LNCAP (cell line): ENCODE measurements around the gene FGGY.

Experiments used
- TF ChIP-seq, protein P1 (sequence below): fragments of 450-650 bp; IDR thresholded peaks from 2 replicates; pipeline ENCODE4 v1.5.1; 2017; ENCODE audit warnings: mild to moderate bottlenecking

Gene FGGY

DNA sequence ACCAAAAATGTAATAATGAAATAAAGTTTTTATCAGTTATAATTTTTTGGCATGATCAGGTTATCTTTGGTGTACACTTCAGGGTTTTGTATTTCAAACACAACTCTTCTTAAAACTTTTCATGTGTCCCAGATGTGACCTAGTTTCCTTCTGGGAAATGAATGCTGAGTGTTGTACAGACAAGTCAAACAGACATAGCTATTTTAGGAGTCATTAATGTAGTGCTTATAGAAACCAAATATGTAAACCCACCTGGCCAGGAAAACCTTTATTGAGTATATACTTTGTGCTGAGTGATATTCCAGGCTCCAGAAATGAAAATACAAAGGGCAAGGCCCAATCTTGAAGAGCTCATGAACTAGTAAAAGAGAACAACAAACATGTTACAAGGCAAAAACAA, 491.9 kb downstream of the FGGY start:
- TF ChIP-seq, protein P1, sequence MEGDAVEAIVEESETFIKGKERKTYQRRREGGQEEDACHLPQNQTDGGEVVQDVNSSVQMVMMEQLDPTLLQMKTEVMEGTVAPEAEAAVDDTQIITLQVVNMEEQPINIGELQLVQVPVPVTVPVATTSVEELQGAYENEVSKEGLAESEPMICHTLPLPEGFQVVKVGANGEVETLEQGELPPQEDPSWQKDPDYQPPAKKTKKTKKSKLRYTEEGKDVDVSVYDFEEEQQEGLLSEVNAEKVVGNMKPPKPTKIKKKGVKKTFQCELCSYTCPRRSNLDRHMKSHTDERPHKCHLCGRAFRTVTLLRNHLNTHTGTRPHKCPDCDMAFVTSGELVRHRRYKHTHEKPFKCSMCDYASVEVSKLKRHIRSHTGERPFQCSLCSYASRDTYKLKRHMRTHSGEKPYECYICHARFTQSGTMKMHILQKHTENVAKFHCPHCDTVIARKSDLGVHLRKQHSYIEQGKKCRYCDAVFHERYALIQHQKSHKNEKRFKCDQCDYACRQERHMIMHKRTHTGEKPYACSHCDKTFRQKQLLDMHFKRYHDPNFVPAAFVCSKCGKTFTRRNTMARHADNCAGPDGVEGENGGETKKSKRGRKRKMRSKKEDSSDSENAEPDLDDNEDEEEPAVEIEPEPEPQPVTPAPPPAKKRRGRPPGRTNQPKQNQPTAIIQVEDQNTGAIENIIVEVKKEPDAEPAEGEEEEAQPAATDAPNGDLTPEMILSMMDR = no peak

DNA sequence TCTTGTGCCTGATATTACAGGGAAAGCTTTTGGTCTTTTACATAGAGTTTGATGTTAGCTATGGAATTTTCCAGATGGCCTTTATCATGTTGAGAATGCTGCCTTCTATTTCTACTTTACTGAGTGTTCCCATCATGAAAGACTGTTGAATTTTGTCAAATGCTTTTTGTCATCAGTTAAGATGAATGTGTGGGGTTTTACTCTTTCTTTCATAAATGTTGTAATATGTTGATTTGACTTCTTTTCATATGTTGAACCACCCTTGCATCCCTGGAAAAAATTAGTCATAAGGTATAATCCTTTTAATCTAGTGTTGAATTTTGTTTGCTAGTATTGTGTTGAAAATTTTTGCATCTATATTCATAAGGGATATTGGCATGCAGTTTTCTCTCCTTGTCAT, 501.7 kb downstream of the FGGY start:
- TF ChIP-seq, protein P1 = no peak

DNA sequence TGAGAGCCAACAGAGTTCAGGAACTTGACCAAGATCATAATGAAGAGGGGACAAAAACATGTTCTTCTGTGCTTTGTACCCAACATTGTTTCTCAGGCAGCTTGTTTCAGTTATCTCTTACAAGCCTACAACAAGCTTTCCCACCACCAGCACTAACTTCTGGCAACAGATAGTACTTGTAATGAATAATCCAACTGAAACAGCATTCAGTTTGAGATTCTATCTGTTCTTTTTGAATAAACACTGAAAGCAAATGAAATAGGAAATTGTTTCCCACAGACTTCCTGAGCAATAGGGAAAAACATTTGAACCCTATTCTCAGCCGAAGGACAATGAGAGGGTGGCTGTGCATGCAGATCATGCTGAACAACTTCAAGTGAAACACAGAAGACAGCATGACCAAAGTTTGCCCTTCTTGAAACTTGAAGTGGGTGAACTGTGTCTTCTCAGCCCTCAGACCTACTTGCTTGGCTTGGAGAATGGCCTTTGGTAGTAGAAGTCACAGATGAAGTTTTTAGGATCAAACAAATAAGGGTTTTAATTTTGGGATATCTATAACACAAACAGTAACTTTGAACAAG, 506.7 kb downstream of the FGGY start:
- TF ChIP-seq, protein P1 = no peak

DNA sequence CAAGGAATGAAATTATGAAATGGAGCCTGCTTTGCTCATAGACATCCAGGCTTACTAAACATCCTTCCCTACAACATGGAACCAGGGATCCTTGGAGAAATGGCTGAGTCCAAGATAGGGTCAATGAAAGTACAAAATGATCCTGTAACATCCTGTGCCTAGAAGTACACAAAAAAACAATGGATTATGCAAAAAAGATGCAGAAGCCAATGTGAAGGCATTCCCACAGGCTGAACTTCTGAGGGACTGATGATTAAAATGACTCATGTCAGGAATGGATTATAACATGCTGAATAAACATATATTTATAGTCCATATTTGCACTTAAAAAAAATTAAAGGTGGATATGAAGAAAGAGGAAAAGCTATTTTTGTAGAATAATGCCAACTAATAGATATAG, 507.4 kb downstream of the FGGY start:
- TF ChIP-seq, protein P1 = no peak

DNA sequence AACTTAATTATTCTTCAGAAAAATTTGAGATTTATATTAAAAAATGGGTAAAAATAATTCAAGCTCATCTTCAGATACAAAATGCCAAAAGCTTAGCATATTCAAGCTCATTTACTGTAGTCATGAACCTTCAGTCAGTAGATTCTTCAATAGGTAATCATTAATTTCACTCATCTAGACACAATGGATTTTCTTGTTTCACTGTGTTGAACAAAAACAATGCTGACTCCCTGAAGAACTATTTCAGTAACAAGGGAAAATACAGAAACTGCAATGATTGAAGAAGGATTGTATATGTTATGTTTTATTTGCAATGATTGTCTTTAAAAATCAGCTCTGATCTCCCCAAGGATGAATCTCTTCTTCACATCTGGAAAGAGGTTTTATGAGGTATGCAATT, 508.7 kb downstream of the FGGY start:
- TF ChIP-seq, protein P1 = no peak
